AG09309 (cell line): ENCODE data around the gene AGAP1.

Experiments used
- DNase-seq: peaks from one replicate; pipeline ENCODE4 v3.0.0-alpha.2; 2010; ENCODE audit warnings: low read depth
- H3K4me3 ChIP-seq: 2 replicates; pipeline ENCODE4 v1.5.1; 2011; ENCODE audit warnings: mild to moderate bottlenecking, low read depth, low read length, moderate library complexity; ENCODE audit not compliant: control insufficient read depth
- TF ChIP-seq, protein P1 (sequence below): IDR thresholded peaks from 2 replicates; pipeline ENCODE4 v1.5.1; 2011; ENCODE audit warnings: mild to moderate bottlenecking, low read depth, low read length, inconsistent platforms; ENCODE audit not compliant: insufficient read depth, control insufficient read depth; ENCODE audit errors: missing control alignments

AGAP1 gene

DNA sequence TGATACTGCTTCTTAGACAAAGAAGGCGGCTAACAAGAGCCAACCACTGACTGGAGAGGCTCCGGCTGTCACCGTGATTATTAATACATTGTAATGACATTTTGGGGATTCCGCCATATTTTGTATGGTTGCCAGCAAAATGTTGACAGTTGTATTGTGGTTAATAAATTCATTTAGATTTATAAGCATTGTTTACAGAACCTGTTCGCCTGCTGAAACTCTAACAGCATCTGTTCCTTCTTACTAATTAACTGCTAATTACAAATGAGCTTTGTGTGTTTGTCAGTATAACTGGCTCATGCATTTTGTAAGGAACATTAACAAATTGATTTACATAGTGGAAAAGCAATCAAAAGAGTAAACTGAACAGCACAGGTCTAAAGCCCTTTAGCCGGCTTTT lies 342.0 kb downstream of the AGAP1 start:
- H3K4me3 ChIP-seq: no peak overlapping the region
- TF ChIP-seq, protein P1, sequence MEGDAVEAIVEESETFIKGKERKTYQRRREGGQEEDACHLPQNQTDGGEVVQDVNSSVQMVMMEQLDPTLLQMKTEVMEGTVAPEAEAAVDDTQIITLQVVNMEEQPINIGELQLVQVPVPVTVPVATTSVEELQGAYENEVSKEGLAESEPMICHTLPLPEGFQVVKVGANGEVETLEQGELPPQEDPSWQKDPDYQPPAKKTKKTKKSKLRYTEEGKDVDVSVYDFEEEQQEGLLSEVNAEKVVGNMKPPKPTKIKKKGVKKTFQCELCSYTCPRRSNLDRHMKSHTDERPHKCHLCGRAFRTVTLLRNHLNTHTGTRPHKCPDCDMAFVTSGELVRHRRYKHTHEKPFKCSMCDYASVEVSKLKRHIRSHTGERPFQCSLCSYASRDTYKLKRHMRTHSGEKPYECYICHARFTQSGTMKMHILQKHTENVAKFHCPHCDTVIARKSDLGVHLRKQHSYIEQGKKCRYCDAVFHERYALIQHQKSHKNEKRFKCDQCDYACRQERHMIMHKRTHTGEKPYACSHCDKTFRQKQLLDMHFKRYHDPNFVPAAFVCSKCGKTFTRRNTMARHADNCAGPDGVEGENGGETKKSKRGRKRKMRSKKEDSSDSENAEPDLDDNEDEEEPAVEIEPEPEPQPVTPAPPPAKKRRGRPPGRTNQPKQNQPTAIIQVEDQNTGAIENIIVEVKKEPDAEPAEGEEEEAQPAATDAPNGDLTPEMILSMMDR: no peak
- no peak for DNase-seq

DNA sequence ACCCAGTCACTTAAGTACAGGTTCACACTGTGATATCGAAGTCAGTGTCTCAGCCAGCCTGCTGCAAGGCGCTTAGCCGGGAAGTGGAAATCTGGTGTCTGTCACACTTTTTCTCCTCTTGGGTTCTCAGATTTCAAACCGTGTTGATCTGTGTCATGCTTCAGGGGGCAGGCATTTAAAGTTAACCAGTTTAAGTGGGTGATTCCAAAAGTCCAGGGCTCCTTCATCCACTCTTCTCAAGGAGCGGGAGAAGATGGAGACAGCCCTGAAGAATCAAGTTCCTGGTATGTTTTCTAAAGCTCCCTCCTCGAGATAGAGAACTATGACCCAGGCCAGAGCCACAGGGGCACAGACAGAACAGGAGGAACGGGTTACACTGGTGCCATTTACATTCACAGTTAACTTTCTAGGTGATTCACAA lies 342.7 kb downstream of the AGAP1 start:
- no peak overlapping the region for H3K4me3 ChIP-seq
- DNase-seq: no peak
- TF ChIP-seq, protein P1: no peak

DNA sequence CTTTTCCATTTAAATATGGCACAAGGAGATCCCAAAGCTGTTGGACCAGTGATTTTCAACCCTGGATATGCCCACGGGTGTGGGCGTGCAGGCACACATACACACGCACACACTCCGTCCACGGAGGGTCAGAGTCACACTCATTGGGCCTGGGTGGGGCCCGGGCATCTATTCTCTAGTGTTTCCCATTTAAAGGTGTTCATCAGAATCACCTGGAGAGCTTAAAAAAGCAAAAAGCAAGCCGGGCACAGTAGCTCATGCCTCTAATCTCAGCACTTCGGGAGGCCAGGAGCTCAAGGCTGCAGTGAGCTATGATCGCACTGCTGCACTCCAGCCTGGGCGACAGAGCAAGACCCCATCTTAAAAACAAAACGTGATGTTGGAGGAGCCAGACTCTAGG lies 345.4 kb downstream of the AGAP1 start:
- no peak overlapping the region for H3K4me3 ChIP-seq
- DNase-seq: no peak
- TF ChIP-seq, protein P1: no peak

DNA sequence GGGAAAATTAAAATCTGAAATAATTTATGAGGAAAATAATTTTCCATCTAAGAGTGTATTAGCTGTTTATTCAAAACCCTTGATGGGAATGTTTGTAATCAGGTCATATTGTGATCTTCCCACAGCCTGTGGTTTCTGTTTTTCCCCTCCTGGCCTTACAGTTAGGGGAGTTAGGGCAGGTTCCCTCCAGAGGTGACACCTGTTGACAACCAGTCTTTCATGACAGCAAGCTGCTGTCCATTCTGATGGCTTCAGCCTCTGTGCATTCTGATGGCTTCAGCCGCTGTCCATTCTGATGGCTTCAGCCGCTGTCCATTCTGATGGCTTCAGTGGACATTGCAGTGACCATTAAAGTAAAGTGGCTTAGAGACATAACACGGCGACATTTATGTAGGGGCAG lies 346.1 kb downstream of the AGAP1 start:
- H3K4me3 ChIP-seq: no peak overlapping the region
- no peak for DNase-seq
- TF ChIP-seq, protein P1: no peak

DNA sequence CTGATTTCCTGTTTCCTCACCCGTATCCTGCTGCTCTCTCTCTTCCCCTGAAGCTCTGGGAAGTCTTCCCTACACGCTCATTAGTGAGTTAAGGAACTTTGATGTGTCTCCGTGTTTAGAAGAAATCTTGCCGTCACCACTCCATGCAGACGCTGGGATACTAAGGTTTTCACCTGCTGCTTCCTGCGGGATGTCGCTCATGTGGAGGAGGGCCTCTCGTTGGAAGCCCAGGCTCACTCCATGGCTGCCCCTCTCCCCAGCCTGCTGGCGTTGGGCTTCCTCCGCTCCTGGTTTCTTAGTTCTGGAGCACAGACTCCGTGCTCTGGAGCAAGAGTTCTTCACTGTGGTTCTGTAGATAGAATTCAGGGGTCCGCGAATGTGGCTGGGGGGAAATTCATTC lies 348.0 kb downstream of the AGAP1 start:
- TF ChIP-seq, protein P1: no peak
- no peak overlapping the region for H3K4me3 ChIP-seq
- DNase-seq: no peak

DNA sequence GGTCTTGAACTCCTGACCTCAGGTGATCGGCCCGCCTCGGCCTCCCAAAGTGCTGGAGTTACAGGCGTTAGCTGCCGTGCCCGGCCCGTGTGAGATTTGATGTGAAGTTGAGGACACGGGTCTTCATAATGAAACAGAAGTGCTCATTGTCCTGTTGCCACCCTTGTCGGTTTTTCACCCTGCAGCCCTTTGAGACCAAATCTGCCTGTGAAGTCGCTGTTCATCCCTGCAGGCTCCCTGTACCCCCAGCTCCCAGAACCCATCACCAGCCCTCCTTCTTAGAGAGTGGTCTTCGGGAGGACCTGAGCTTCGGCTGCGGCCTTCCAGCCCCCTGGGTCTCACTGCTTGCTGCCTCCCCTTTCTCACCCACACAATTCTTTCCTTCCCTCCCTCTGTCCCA lies 349.1 kb downstream of the AGAP1 start:
- H3K4me3 ChIP-seq: no peak overlapping the region
- TF ChIP-seq, protein P1: no peak
- DNase-seq: no peak
